Measurements from ENCODE around the gene ANKRD24.
"Not testable (repeated sequence)": the region's sequence is repeated elsewhere in the genome, so short reads cannot be mapped to it uniquely, and the experiment has no call there.

Gene ANKRD24

DNA sequence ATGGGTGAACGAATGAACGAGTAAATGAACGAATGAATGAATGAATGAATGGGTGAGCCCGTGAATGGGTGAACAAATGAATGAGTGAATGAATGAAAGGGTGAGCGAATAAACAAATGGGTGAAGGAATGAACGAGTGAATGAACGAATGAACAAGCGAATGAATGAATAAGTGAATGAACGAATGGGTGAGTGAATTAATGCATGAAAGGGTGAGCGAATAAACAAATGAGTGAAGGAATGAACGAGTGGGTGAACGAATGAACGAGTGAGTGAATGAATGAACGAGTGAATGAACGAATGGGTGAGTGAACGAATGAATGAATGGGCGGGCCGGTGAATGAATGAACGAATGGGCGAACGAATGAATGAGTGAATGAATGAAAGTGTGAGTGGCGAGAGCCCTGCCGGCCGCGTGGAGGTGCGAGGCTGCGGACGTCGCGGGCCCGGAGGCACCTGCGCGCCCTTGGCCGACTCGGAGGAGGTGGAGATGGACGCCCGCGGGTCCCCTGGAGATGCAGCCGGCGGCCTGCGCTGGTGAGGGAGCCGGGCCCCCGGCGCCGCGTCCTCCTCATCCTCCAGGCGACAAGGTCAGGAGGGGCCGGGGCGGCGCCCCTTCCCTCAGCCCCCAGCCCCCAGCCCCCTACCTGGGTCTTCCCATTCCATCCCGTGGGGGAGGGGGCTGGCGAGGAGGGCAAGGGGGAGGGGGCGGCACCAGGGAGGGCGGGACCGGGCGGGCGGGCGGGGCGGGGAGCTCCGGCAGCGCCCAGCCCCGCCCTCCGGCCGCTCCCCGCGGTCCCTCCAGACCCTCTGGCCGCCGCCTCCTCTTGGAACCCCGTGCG lies 15.4 kb downstream of the ANKRD24 start:
- DNase-seq (ENCODE audit: low read depth), result no peak

DNA sequence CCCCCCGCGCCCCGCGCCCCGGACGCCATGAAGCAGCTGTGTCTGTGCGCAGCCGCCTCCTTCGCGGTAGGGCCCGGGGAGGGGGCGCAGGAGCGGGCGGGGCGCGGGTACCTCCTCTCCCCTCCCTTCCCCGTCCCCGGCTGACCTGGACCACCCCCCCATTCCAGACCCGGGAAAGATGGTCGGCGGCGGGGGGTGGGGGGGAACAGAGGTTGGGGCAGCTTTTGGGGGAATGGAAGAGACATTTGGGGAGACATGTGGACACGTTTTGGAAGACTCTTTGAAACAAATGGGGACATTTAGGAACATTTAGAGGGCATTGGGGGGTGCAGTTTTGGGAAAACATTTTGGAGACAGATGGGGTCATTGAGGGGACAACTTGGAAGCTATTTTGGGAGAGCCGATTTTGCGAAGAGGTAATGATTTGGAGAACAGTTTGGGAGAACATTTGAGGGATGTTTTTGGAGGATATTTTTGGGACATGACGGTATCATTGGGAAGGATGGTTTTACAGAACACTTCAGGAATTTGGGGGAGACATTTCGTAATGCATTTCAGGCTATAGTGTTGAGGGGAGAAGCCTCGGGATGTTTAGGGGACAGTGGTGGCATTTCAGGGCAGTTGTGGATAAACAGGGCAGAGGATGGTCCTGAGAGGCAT lies 16.1 kb downstream of the ANKRD24 start:
- DNase-seq (ENCODE audit: low read depth), result no peak

DNA sequence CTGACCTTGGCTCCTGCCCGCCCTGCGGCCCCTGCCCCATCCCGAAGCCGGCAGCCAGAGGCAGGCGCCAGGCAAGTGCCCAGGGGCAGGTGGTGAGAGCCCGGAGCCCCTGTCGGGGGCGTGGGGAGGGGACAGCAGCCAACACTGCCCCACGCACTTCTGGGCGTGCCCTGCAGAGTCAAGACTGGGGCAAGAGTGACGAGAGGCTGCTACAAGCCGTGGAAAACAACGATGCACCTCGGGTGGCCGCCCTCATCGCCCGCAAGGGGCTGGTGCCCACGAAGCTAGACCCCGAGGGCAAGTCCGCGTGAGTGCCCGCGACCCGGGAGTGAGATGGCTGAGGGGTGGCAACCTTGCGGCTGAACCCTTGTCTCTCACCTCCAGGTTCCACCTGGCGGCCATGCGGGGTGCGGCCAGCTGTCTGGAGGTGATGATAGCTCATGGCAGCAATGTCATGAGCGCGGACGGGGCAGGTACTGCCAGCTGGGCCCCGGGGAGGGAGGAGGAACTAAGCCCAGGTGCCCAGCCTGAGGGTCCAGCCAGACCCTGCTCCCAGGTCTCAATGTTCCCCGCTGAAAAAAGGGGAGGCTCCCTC lies 17.3 kb downstream of the ANKRD24 start:
- DNase-seq (ENCODE audit: low read depth), result no peak

DNA sequence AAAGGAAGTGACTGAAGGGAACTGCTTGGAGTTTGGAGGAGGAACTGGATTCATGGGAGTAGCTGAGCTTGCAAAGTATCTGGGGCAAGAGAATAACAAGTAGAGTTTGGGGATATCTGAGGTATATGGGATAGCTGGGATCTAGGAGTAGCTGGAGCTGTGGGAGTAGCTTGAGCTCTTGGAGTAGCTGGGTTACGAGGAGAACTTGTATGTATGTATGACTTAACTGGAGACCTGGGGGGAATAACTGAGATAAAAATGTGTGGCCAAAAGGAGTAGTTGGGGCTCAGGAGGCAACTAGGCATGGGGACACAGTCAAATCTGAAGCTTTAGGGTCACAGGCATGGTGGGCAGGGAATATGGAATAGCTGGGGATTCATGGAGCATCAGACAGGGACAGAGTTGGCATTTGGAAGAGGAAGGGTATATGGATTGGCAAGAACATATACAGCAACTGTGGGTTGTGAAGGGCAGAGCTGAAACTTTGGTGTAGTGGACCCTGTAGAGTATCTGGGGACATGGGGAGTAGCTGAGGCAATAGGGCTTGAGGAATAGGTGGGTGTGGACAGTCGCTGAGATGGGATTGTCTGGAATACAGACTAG lies 18.6 kb downstream of the ANKRD24 start:
- no peak for DNase-seq (ENCODE audit: low read depth)

DNA sequence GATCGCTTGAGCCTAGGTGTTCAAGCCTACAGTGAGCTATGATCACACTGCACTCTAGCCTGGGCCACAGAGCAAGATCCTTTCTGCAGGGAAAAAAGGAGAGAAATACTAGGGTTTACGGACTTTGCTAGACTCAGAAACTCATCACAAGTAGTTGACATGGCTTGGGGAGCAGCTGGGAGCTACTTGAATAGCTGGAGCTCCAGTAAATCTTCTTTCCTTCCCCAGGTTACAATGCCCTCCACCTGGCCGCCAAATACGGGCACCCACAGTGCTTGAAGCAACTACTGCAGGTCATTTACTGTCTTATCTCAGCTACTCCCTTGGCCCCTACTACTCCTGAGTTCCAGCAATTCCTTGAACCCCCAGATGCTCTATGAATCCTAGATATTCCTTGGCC lies 19.3 kb downstream of the ANKRD24 start:
- DNase-seq (ENCODE audit: low read depth), result no peak

DNA sequence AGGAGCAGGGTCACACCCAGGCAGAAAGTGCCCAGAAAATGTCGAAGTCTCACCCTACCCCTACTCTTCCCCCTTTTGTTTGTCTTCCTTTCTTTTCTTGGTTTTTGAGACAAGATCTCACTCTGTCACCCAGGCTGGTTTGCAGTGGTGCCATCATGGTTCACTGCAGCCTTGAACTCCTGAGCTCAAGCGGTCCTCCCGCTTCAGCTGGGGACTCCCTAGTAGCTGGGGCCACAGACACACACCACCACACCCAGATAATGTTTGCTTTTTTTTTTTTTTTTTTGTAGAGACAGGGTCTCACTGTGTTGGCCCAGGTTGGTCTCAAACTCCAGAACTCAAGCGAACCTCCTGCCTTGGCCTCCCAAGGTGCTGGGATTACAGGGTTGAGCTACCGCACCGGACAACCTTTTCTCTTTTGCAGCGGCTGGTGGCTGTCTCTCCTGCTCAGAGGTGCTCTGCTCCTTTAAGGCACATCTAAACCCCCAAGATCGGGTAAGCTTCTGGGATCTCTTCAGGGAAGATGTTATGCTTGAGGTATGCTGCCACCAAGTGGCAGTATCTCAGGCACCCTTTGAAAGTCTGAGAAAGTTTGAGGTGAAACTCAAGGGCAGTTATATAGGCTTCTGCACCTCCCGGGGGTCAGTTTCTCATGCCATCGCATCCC lies 24.5 kb downstream of the ANKRD24 start:
- peak; percentile 67 for DNase-seq (ENCODE audit: low read depth)

DNA sequence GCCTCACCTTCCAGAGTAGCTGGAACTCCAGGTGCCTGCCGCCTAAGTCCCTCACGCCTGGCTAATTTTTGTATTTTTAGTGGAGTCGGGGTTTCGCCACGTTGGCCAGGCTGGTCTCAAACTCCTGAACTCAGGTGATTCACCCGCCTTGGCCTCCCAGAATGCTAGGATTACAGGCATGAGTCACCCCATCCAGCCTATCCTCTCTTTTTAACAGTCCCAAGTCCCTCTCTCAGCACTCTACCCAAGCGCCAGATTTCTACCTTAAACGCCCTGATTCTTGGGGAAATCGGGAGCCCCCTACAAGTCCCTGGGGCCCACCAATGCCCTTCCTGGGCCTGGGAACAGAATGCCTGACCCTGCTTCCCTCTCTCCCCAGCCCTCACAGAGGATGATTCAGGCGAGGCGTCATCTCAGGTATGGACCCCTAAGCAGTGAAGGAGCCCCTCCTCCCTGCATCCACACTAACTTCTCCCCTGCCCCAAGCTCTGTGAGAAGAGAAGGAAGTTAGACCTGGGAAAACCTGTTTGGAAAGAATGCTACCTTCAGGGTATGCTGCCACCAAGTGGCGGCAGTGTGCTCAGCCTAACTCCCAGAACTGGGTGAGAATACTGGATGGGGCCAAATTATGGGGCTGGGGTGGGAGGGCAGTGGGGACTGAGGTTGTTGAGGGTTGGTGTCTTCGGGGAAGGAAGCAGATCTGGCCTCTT lies 26.1 kb downstream of the ANKRD24 start:
- peak; percentile 73 for DNase-seq (ENCODE audit: low read depth)

DNA sequence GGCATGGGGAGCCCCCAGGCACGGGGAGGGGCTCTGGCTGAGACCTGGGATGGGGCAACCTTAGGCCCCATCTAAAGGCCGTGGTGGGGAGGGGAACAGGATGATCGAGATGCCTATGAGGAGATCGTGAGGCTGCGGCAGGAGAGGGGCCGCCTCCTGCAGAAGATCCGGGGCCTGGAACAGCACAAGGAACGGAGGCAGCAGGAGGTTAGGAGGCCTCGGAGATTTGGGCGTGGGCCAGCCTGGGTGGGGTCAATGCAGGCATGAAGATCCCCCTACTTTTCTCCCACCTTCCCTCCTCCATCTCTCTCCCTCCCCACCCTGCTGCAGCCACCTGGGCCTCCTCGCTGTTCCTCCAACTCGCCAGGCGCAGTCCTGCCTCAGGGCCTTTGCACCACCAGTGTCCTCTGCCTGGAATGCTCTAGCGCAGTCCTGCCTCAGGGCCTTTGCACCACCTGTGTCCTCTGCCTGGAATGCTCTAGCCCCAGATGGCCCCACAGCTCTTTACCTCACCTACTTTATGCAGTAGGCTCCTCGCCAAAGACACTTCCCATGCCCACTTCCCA lies 27.8 kb downstream of the ANKRD24 start:
- DNase-seq (ENCODE audit: low read depth), result no peak

DNA sequence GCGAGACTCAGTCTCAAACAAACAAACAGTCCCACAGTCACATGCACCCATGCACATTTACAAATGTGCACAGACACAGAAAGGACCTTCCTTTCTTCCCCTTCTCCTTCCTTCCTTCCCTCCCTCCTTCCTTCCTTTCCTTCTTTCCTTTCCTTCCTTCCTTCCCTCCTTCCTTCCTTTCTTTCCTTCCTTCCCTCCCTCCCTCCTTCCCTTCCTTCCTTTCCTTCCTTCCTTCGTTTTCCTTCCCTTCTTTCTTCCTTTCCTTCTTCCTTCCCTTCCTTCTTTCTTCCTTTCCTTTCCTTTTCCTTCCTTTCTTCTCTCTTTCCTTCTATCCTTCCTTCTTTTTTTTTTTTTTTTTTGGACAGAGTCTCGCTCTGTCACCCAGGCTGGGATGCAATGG lies 30.6 kb downstream of the ANKRD24 start:
- no peak for DNase-seq (ENCODE audit: low read depth)

DNA sequence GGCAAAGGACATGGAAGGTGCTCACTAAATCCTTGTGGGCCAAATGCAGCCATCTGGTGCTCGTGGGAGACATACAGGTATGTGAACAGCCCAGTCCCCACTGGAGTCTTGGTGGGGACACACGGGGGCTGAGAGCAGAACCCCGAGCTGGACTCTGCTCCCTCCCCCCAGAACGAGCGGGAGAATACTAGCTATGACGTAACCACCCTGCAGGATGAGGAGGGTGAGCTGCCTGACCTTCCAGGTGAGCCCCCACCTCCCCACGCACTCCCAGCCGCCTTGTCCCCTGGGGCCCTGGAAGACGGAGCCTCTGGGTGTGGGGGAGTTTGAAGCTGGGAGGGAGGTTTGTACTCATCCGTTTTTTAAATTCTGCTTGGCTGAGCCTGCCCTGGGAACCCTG lies 33.3 kb downstream of the ANKRD24 start:
- DNase-seq (ENCODE audit: low read depth), result no peak

DNA sequence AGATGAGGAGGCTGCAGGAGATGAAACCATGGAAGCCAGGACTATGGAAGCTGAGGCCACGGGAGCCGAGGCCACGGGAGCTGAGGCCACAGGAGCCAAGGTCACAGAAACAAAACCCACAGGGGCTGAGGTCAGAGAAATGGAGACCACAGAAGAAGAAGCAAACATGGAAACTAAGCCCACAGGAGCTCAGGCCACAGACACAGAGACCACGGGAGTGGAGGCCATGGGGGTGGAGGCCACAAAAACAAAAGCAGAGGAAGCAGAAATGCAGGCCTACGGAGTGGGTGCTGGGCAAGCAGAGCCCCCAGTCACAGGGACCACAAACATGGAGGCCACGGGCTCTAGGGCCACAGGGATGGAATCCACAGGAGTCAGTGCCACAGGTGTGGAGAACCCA lies 34.4 kb downstream of the ANKRD24 start:
- no peak for DNase-seq (ENCODE audit: low read depth)

DNA sequence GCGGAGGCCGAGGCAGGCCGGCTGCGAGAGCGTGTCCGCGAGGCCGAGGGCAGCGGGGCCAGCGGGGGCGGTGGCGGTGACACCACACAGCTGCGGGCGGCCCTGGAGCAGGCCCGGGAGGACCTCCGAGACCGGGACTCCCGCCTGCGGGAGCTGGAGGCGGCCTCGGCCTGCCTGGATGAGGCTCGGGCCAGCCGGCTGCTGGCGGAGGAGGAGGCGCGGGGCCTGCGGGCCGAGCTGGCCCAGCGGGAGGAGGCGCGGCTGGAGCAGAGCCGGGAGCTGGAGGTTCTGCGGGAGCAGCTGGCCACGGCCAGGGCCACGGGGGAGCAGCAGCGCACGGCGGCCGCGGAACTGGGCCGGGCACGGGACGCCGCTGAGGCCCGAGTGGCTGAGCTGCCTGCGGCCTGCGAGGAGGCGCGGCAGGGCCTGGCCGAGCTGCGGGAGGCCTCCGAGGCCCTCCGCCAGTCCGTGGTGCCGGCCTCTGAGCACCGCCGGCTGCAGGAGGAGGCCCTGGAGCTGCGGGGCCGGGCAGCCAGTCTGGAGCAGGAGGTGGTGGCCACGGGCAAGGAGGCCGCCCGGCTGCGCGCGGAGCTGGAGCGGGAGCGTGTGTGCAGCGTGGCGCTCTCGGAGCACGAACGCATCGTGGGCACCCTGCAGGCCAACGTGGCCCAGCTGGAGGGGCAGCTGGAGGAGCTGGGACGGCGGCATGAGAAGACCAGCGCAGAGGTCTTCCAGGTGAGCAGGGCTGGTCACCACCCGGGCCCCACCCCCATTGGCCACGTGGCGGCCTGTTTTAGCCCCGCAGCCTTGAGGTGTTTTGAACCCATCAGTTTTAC lies 35.2 kb downstream of the ANKRD24 start:
- DNase-seq (ENCODE audit: low read depth), result no peak

DNA sequence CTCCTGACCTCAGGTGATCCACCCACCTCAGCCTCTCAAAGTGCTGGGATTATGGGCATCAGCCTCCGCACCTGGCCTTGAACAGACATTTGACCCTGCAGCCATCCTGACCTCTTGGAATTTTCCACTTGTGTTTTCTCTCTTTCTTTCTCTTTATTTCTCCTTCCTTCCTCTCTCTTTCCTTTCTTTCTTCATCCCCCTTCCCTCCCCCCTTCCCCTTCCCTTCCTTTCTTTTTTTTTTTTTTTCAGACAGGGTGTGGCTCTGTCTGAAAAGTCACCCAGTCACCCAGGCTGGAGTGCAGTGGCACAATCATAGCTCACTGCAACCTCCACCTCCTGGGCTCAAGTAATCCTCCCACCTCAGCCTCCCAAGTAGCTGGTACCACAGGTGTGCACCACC lies 36.0 kb downstream of the ANKRD24 start:
- not testable (repeated sequence) for DNase-seq (ENCODE audit: low read depth)

DNA sequence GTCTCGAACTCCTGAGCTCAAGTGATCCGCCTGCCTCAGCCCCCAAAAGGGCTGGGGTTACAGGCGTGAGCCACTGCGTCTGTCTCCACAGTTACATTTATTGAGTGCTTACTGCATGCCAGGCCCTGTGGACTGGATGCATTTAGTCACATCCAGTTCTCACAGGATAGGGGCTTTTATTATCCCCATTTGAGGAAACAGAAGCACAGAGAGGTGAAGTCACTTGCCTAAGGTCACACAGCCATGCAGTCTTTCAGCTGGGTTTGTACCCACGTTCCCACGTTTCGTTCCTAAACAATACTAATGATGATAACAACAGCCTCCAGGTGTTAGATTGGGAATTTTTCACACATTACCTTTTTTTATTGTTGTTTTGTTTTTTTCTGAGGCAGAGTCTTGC lies 37.7 kb downstream of the ANKRD24 start:
- no peak for DNase-seq (ENCODE audit: low read depth)

DNA sequence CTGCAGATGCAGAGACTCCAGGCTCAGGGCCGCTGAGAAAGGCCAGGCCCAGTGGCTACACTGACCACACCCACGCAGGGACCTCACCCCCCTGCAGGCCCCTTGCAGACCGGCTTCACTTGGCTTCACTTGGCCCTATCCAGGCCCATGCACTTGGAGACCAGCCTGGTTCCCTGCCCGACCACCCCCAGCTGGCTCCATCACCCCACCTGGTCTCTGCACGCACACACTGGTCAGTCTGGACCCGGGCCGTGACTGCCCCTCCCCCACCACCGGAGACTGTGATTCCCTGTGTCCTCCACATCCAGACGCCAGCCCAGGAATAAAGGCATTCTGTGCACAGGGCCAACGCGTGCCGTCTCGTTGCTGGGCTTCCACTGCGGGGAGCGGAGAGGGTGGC lies 42.0 kb downstream of the ANKRD24 start:
- DNase-seq (ENCODE audit: low read depth), result no peak

DNA sequence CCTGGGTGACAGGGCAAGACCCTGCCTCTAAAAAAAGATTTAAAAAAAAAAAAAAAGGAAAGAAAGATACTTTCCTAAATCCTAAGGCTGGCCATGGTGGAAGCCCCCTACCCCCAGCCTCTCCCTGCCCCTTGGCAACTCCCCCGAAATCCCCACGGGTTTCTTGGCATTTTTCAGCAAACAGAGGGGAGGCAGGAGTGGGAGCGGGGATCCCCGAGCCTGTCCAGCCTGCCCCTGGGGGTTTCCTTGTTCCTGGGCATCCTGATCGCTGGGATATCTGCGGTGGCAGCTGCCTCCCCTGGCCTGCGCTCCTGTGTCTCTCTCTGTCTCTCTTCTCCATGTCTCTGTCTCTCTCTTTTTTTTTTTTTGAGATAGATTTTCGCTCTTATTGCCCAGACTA lies 43.4 kb downstream of the ANKRD24 start:
- no peak for DNase-seq (ENCODE audit: low read depth)

DNA sequence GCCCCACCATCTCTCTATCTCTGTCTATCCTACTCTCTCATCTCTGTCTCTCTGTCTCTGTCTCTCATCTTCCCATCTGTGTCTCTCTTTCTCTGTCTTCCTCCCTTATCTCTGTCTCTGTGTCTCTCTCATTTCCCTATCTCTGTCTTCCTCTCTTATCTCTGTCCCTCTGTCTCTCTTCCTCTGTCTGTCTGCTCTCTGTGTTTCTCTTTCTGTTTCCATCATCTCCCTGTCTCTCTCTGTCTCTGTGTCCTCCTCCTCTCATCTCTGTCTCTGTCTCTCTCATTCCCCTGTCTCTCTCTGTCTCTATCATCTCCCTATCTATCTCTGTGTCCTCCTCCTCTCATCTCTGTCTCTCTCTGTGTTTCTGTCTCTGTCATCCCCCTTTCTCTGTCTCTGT lies 45.3 kb downstream of the ANKRD24 start:
- DNase-seq (ENCODE audit: low read depth), result no peak

DNA sequence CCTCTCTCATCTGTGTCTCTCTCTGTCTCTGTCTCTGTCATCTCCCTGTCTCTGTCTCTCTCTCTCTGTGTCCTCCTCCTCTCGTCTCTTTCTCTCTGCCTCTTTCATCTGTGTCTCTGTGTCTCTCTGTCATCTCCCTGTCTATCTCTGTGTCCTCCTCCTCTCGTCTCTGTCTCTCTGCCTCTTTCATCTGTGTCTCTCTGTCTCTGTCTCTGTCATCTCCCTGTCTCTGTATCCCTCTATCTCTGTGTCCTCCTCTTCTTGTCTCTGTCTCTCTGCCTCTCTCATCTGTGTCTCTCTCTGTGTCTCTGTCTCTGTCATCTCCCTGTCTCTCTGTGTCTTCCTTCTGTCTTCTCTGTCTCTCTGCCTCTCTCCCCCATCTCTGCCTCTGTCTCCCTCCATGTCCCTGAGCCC lies 46.3 kb downstream of the ANKRD24 start:
- DNase-seq (ENCODE audit: low read depth), result no peak

DNA sequence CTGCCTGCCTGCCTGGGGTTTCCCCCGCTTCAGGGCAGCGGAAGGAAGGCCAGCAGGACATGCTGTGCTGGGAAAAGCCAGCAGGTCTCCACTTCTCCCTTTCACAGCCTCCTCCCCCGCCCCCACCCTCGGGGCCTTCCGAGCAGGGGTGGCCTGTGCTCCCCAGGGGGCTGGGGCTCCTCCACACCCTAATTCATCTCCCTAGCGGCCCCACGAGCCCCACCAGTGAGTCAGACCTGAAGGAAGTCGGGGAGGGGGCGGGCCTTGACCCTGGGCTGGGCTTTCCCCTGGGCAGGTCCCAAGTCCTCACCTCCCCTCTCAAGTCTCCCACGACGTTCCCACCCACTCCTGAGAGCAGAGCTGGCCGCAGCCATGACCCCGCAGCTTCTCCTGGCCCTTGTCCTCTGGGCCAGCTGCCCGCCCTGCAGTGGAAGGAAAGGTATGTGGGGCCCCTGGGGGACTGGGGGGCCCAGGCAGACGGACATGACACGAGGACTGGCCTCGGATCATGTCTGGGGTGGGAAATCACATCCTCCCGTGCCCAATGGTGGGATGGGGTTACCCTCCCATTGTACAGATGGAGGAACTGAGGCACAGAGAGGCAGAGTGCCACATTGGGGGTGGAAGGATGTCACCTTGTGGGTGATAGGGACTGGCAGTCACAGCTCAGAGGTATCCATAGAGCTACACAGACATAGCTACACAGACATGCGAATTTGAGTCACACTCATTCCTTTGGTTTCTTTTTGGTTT lies 46.9 kb downstream of the ANKRD24 start, which contains the start of gene EBI3:
TSS of gene EBI3 (plus strand) at position 345 of the 753 bp plus-strand sequence. CDS start at position 373, 28 bp downstream.
- peak; percentile 53 for DNase-seq (ENCODE audit: low read depth)
